ENCODE data around the gene BEND3. TPM values are rescaled to one million over a fixed set of nuclear protein-coding genes. Genes with fewer than 3 reads are reported as not detected.
"Not testable (repeated sequence)": the region's sequence is repeated elsewhere in the genome, so short reads cannot be mapped to it uniquely, and the experiment has no call there.

BEND3 gene
- total RNA-seq (1 to 10 TPM in 8 of 9 donors, under 1 TPM in 1; 0.75 to 2.0 (median 1.5) TPM), polyA plus RNA-seq (1 to 10 TPM in 1 of 2 donors, under 1 TPM in 1; 0.30 to 1.1 TPM)
- long read RNA-seq, donor 1 = 0 reads
- long read RNA-seq, donor 2, partial matches to known transcripts = 0 of 2 reads
- long read RNA-seq, donor 2, other reads (novel, unspliced or antisense) = 2 of 2 reads
- long read RNA-seq, donor 3, partial matches to known transcripts = 0 of 1 reads
- long read RNA-seq, donor 3, other reads (novel, unspliced or antisense) = 1 of 1 reads

GRCh38 chr6:107114926-107115694, at the start of gene BEND3:
TSS of gene BEND3 (minus strand) at chr6:107115515. CDS start at chr6:107099285, 16,230 bp downstream.
- Histone ChIP-seq H3K27me3 (peaks cover 0 to 6% (median 0%) of the 10 kb centered on the region in 9 donors), H3K27ac (peak within 1 kb of the TSS in 11 of 12 donors; percentile 47 to 84 (median 59)), H3K9me3 (no peaks in the 10 kb centered on the region), H3K36me3 (no peaks in the 10 kb centered on the region), H3K4me3 (peak within 1 kb of the TSS; percentile 48 to 95 (median 68)), H3K4me1 (peaks cover 0 to 25% (median 16%) of the 10 kb centered on the region in 12 donors)
- ATAC-seq = peak in 2 of 4 donors; percentile 12 to 17
- intact Hi-C loops (cut with DNase I) = loop anchor here (2.0 to 10.0 kb wide), 4 partner anchors 86 to 340 kb away; partner anchors contain the start of genes MTRES1 (in 9 of the 10) and PDSS2 (in 2 of the 10)
- TF ChIP-seq CTCF (IDR thresholded peaks at IDR 0.05) (no peak), POLR2A (IDR thresholded peaks at IDR 0.05) (no peak)
- peak in 3 of 5 donors; percentile 39 to 71 (median 60) for DNase-seq
- WGBS, 4 donors = 0 to 2% (median 0%) methylated on average over 11 to 109 of the region's 109 CpGs

DNA sequence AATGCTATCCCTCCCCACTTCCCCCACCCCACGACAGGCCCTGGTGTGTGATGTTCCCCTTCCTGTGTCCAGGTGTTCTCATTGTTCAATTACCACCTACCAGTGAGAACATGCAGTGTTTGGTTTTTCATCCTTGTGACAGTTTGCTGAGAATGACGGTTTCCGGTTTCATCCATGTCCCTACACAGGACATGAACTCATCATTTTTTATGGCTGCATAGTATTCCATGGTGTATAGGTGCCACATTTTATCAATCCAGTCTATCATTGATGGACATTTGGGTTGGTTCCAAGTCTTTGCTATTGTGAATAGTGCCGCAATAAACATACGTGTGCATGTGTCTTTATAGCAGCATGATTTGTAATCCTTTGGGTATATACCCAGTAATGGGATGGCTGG, 49.0 kb upstream of the BEND3 start:
- H3K36me3 ChIP-seq; DNase-seq; H3K4me1 ChIP-seq; ATAC-seq; H3K27me3 ChIP-seq; H3K9me3 ChIP-seq; H3K4me3 ChIP-seq; H3K27ac ChIP-seq; intact Hi-C loops (cut with DNase I): not testable (repeated sequence)
- 89 to 98% (median 93%) methylated on average over 3 to 5 of the region's 5 CpGs for WGBS, 4 donors

GRCh38 chr6:107161521-107161920, 46.2 kb upstream of the BEND3 start:
- Histone ChIP-seq H3K27ac (no peak overlapping the region), H3K36me3 (no peaks in the 10 kb centered on the region), H3K4me3 (no peak overlapping the region), H3K9me3 (no peaks in the 10 kb centered on the region), H3K27me3 (no peaks in the 10 kb centered on the region), H3K4me1 (no peaks in the 10 kb centered on the region)
- 86 to 96% (median 94%) methylated on average over 3 of the region's 3 CpGs for WGBS, 4 donors
- DNase-seq = no peak
- ATAC-seq = no peak
- intact Hi-C loops (cut with DNase I) = no loop called here
- TF ChIP-seq CTCF (IDR thresholded peaks at IDR 0.05) = no peak
- TF ChIP-seq POLR2A (IDR thresholded peaks at IDR 0.05) = no peak

DNA sequence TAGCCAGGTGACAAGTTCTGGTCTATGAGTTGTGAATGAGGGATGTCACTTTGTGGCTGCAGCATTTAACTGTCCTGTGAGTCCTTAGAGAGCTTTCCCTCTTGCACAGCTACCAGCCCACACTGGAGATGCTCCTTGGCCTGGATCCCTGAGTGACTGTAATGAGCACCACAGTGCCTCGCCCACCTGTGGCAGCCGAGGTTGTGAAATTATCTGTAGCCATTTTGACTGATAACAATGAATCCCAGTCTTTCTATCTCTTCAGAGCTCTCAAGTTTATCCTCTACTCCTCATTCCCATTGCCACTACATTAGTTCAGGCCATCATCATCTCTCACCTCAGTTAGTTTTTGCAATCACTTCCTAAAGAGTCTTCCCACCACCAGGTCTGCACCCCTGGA, 41.3 kb upstream of the BEND3 start:
- intact Hi-C loops (cut with DNase I) = no loop called here
- ATAC-seq = no peak
- Histone ChIP-seq H3K9me3 (no peaks in the 10 kb centered on the region), H3K36me3 (no peaks in the 10 kb centered on the region), H3K4me3 (no peak overlapping the region), H3K4me1 (no peaks in the 10 kb centered on the region), H3K27me3 (no peaks in the 10 kb centered on the region), H3K27ac (no peak overlapping the region)
- WGBS, 4 donors = 76 to 83% (median 82%) methylated on average over 2 of the region's 2 CpGs
- TF ChIP-seq CTCF (IDR thresholded peaks at IDR 0.05) = no peak
- TF ChIP-seq POLR2A (IDR thresholded peaks at IDR 0.05) = no peak
- DNase-seq = no peak
